Measurements from ENCODE around the gene MRTFB.
"Not testable (repeated sequence)": the region's sequence is repeated elsewhere in the genome, so short reads cannot be mapped to it uniquely, and the experiment has no call there.

DNA sequence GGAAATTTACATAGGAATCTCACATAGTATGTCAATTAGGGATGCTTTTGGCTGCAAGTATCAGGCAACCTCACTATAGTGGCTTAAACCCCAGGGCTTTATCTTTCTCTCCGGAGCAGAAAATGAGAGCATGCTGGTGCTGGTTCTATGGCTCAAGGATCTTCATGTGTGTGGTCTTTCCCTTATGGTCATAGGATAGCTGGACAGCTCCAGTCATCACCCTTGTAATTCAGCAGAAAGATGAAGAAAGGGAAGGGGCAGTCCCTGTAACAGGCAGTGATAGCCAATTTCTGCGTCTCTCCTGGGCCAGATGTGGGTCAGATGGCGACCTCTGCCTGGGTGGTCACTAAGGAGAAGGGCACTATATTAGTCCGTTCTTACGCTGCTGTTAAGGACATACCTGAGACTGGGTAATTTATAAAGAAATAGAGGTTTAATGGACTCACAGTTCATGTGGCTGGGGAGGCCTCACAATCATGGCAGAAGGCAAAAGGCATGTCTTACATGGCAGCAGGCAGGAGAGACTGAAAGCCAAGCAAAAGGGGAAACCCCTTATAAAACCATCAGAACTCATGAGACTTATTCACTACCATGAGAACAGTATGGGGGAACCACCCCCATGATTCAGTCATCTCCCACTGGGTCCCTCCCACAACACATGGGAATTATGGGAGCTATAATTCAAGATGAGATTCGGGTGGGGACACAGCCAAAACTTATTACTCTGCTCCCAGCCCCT, 23.8 kb upstream of the MRTFB start:
- TF ChIP-seq SP1 (IDR thresholded peaks at IDR 0.05); TARDBP (IDR thresholded peaks at IDR 0.05); PKNOX1 (IDR thresholded peaks at IDR 0.05); ARNT (IDR thresholded peaks at IDR 0.05); ELF4 (IDR thresholded peaks at IDR 0.05); CTBP1 (IDR thresholded peaks at IDR 0.05; ENCODE audit: borderline replicate concordance); ZNF384 (IDR thresholded peaks at IDR 0.05); FOXM1 (IDR thresholded peaks at IDR 0.05; ENCODE audit: borderline replicate concordance); FOXA1 (IDR thresholded peaks at IDR 0.05); HDGF (IDR thresholded peaks at IDR 0.05; ENCODE audit: borderline replicate concordance); SUZ12 (IDR thresholded peaks at IDR 0.05); L3MBTL2 (conservative IDR thresholded peaks at IDR 0.05); FOXK2 (IDR thresholded peaks at IDR 0.05); NFRKB (IDR thresholded peaks at IDR 0.05): not testable (repeated sequence)

Data from HEK293T (cell line).